Keratinocyte (primary cell): ENCODE results near the gene CTRB1. TPM values are rescaled to one million over a fixed set of nuclear protein-coding genes. Genes with fewer than 3 reads are reported as not detected.
A peak's percentile ranks its signal among the peaks of the same experiment; 100 is the strongest.

Experiments
- DNase-seq: peaks from one replicate; pipeline ENCODE4 v3.0.0-alpha.2; 2011; ENCODE audit warnings: low read depth, missing footprints, low spot score
- FAIRE-seq: peaks from 2 replicates; lab custom pipeline; 2011; peaks lifted over from hg19 to GRCh38; lab: Jason Lieb, UNC
- H2AFZ ChIP-seq: 2 replicates; pipeline ENCODE4 v1.6.0; 2012; ENCODE audit warnings: low read length, control low read depth, inconsistent platforms; ENCODE audit not compliant: control insufficient read depth
- H3K27ac ChIP-seq: 2 replicates; pipeline ENCODE4 v1.5.1; 2011; ENCODE audit warnings: low read length; ENCODE audit not compliant: control insufficient read depth, insufficient read depth
- H3K27me3 ChIP-seq: 3 replicates; pipeline ENCODE4 v1.6.0; 2011; ENCODE audit warnings: low read length; ENCODE audit not compliant: control insufficient read depth, insufficient read depth; ENCODE audit errors: extremely low read depth
- H3K36me3 ChIP-seq, 2 experiments: 2 replicates in 1 of 2; 3 replicates in 1 of 2; pipeline ENCODE4 v1.5.1; 2011; ENCODE audit warnings: low read length in 2 of 2, mild to moderate bottlenecking in 1 of 2; ENCODE audit not compliant: control insufficient read depth in 2 of 2, insufficient read depth in 2 of 2; ENCODE audit errors: extremely low read depth in 1 of 2
- H3K4me1 ChIP-seq: 3 replicates; pipeline ENCODE4 v1.5.1; 2011; ENCODE audit warnings: low read length; ENCODE audit not compliant: control insufficient read depth, insufficient read depth; ENCODE audit errors: extremely low read depth
- H3K4me2 ChIP-seq: 3 replicates; pipeline ENCODE4 v1.6.0; 2011; ENCODE audit warnings: low read depth, low read length; ENCODE audit not compliant: control insufficient read depth, insufficient read depth; ENCODE audit errors: extremely low read depth
- H3K4me3 ChIP-seq, 3 experiments: fragments of 200-600 bp in 1 of 3; sonication (generic) in 1 of 3; 2 replicates in 2 of 3; 3 replicates in 1 of 3; pipeline ENCODE4 v1.5.1; 2011 to 2016; ENCODE audit warnings: low read length in 3 of 3, mild to moderate bottlenecking in 3 of 3, control low read depth in 2 of 3, inconsistent platforms in 1 of 3, low read depth in 1 of 3, mixed read lengths in 1 of 3, mixed run types in 1 of 3, moderate library complexity in 1 of 3; ENCODE audit not compliant: control insufficient read depth in 2 of 3, insufficient read depth in 2 of 3; ENCODE audit errors: extremely low read depth in 1 of 3
- H3K79me2 ChIP-seq: 2 replicates; pipeline ENCODE4 v1.6.0; 2012; ENCODE audit warnings: low read length; ENCODE audit not compliant: control insufficient read depth, insufficient read depth
- H3K9ac ChIP-seq: 3 replicates; pipeline ENCODE4 v1.6.0; 2011; ENCODE audit warnings: low read length; ENCODE audit not compliant: control insufficient read depth, insufficient read depth; ENCODE audit errors: extremely low read depth
- H3K9me1 ChIP-seq: 3 replicates; pipeline ENCODE4 v1.6.0; 2011; ENCODE audit warnings: low read length; ENCODE audit not compliant: control insufficient read depth, insufficient read depth; ENCODE audit errors: extremely low read depth
- H3K9me3 ChIP-seq: 2 replicates; pipeline ENCODE4 v1.5.1; 2012; ENCODE audit warnings: low read depth, low read length; ENCODE audit not compliant: control insufficient read depth
- H4K20me1 ChIP-seq: 3 replicates; pipeline ENCODE4 v1.6.0; 2011; ENCODE audit warnings: low read length; ENCODE audit not compliant: control insufficient read depth, insufficient read depth; ENCODE audit errors: extremely low read depth
- CTCF ChIP-seq, 3 experiments: IDR thresholded peaks in 1 of 3; conservative IDR thresholded peaks in 1 of 3; optimal IDR thresholded peaks in 1 of 3; 2 replicates in 2 of 3; 3 replicates in 1 of 3; pipeline versions ENCODE3 to v1.5.1; 2011; ENCODE audit warnings: low read length in 3 of 3, mild to moderate bottlenecking in 3 of 3, moderate library complexity in 2 of 3, control low read depth in 1 of 3, inconsistent platforms in 1 of 3; ENCODE audit not compliant: insufficient read depth in 2 of 3; ENCODE audit errors: extremely low read depth in 1 of 3
- EZH2 ChIP-seq: IDR thresholded peaks from one replicate; pipeline ENCODE4 v1.6.1; 2012; ENCODE audit warnings: inconsistent platforms, mild to moderate bottlenecking, low read length, moderate library complexity
- dilution Hi-C: fragments of 300-500 bp; cut with MboI; formaldehyde crosslinking; loops from one replicate; pipeline ENCODE4 v1.7.0; 2020; ENCODE audit warnings: low sequenced_read_pairs; ENCODE audit not compliant: extremely low pct_ligation_motif_present
- polyA plus RNA-seq, 5 experiments: library from polyadenylated mRNA; depleted of rRNA in 3 of 5; stranded (reverse) in 3 of 5; stranded (forward) in 1 of 5; unstranded in 1 of 5; fragments of >200 nt; gene quantifications; 1 replicate in 1 of 5; 2 replicates in 3 of 5; 3 replicates in 1 of 5; pipeline versions ENCODE4 v1.2.1 to v1.2.3, GENCODE V29; 2011 to 2012; ENCODE audit warnings: missing spikeins in 2 of 5, low read depth in 1 of 5, low replicate concordance in 1 of 5

Gene CTRB1
- polyA plus RNA-seq, 1 donor (not counting 4 experiments of a cell fraction or from before 2014, with no cell fraction given): not detected

GRCh38 chr16:75250089-75250808, 31.5 kb downstream of the CTRB1 start:
- Histone ChIP-seq H4K20me1 (peaks cover 30% of the 10 kb centered on the region), H3K9me3 (no peaks in the 10 kb centered on the region), H3K4me1 (peaks cover 80% of the 10 kb centered on the region), H3K9ac (peak overlapping the region; percentile 92), H3K4me3 (peak overlapping the region; percentile 82 to 93 (median 88)), H3K79me2 (peaks cover 94% of the 10 kb centered on the region), H3K36me3 (peaks cover 2 to 17% of the 10 kb centered on the region in 2 experiments), H2AFZ (no peak overlapping the region), H3K9me1 (peaks cover 5% of the 10 kb centered on the region), H3K4me2 (peak overlapping the region; percentile 93), H3K27me3 (no peaks in the 10 kb centered on the region), H3K27ac (peak overlapping the region; percentile 86)
- dilution Hi-C loops: no loop called here
- TF ChIP-seq EZH2: no peak
- no peak for TF ChIP-seq CTCF (optimal IDR thresholded peaks at IDR 0.05 in 1 of 3, IDR thresholded peaks at IDR 0.05 in 1 of 3, conservative IDR thresholded peaks at IDR 0.05 in 1 of 3; ENCODE audit: extremely low read depth in 1 of 3, insufficient read depth in 2 of 3, low read length in 3 of 3)
- DNase-seq: no peak
- FAIRE-seq: no peak

- H3K27me3 ChIP-seq: no peaks in the 10 kb centered on the region
- TF ChIP-seq CTCF (optimal IDR thresholded peaks at IDR 0.05 in 1 of 3, IDR thresholded peaks at IDR 0.05 in 1 of 3, conservative IDR thresholded peaks at IDR 0.05 in 1 of 3; ENCODE audit: extremely low read depth in 1 of 3, insufficient read depth in 2 of 3, low read length in 3 of 3): no peak
- no peak for TF ChIP-seq EZH2
- peaks cover 2 to 17% of the 10 kb centered on the region in 2 experiments for H3K36me3 ChIP-seq
- H3K27ac ChIP-seq: peak overlapping the region; percentile 86
- H3K9me1 ChIP-seq: peaks cover 5% of the 10 kb centered on the region
- peaks cover 92% of the 10 kb centered on the region for H3K79me2 ChIP-seq
- H3K4me3 ChIP-seq: peak overlapping the region; percentile 82 to 93 (median 88)
- dilution Hi-C loops: no loop called here
- FAIRE-seq (no peak), DNase-seq (no peak)
- peak overlapping the region; percentile 92 for H3K9ac ChIP-seq
- H3K4me2 ChIP-seq: peak overlapping the region; percentile 93
- peaks cover 30% of the 10 kb centered on the region for H4K20me1 ChIP-seq
- no peaks in the 10 kb centered on the region for H3K9me3 ChIP-seq
- H3K4me1 ChIP-seq: peaks cover 77% of the 10 kb centered on the region
- H2AFZ ChIP-seq: no peak overlapping the region
Measured at GRCh38 chr16:75250809-75251279, 32.1 kb downstream of the CTRB1 start.
